ENCODE data around the gene KDM5A.
"Not testable (repeated sequence)": the region's sequence is repeated elsewhere in the genome, so short reads cannot be mapped to it uniquely, and the experiment has no call there.

KDM5A gene

DNA sequence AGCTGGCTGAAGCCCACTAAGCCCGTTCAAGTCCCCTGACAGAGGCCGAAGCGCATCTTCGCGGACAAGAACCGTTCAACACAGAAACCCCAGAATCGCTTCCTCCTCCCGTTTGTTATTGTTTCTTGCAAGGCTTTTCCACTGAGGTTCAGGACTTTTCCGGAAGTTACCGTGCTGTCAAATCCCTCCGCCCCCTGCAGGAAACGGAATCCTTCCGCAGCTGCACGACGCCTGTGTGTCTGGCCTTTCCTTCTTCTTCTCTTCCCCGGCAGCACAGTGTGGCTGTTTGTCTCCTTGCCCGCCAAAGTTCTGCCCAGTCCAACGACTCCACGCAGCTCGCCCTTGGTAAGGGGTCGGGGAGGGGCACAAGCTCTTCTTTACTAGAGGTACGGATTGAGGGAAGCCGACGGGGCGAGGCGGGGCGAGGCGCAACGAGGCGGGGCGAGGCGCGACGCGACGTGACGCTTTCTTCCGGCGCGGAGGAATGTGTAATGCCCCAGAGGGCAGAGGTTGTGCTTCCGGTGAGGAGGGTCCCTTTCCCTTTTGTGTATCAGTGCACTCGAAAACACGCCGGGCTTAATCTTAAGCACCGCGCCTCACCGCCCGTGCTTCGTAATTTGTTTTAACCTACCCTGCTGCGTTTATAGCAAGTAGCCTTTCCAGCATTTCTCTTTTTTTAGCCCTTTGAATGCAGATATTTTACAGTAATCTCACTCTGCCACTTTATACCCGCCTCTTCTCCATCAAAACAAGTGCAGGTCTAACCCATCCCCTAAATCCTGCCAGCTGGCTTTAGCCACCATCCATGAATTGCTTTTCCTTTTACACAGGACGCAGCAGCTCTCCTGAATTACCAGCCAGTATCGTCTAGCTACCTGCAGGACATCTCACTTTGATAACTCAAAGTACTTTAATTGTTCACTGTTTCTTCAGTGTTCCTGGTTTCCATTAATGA, at the start of gene KDM5A:
TSS of gene KDM5A (minus strand) at position 179 of the 955 bp plus-strand sequence. CDS start 229 bp downstream, outside the sequence.
- DNase-seq (ENCODE audit: low read depth) = peak; percentile 82

DNA sequence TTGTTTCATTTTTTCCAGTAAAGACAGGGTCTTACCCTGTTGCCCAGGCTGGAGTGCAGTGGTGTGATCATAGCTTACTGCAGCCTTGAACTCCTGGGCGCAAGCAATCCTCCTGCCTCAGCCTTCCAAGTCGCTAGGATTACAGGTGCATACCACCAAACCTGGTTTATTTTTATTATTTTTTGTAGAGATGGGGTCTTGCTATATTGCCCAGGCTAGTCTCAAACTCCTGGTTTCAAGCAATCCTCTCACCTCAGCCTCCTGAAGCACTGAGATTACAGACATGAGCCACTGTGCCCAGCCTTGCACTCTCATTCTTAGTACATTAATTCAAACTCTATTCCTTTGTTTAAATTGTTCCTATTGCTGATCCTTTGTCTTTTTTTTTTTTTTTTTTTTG, 46.6 kb upstream of the KDM5A start:
- not testable (repeated sequence) for DNase-seq (ENCODE audit: low read depth)

DNA sequence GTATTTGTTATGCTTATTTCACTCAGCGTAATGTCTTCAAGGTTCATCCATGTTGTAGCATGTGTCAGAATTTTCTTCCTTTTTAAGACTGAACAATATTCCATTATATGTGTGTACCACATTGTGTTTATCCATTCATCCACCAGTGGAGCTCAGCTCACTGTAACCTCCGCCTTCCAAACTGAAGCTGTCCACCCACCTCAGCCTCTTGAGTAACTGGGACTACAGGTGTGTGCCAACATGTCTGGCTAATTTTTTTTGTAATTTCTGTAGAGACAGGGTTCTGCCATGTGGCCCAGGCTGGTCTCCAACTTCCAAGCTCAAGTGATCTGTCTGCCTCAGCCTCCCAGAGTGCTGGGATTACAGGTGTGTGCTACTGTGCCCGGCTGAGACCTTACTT, 33.4 kb upstream of the KDM5A start:
- no peak for DNase-seq (ENCODE audit: low read depth)

DNA sequence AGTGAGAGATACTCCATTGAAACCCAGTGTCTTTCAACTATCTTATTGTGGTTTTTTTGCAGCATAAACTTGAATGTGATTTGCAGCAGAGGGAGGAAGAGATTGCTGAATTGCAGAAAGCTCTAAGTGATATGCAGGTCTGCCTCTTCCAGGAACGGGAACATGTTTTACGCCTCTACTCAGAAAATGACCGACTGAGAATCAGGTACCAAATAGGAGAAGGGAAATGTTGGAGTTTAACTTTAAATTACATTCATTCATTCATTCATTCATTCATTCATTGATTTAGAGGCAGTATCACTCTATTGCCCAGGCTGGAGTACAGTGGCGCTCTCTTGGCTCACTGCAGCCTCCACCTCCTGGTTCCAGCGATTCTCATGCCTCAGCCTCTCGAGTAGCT, 29.3 kb upstream of the KDM5A start:
- no peak for DNase-seq (ENCODE audit: low read depth)

DNA sequence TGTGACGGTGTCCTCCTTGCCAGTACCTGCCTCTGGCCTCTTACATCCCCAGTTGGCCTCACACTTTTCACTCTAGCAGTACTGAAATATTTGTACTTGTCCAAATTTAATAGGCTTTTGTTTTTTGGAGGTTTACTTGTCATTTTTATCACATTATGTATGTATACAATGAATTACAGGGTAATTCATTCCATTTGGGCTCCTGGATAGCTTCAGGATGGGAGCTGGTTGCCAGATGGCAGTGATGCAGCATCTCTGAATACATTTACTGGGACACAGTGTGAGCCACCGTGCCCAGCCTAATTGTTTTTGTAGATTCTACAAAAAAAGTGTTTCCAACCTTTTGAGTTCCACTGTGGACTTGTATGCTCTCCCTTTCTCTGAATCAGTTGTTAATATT, 25.7 kb upstream of the KDM5A start:
- DNase-seq (ENCODE audit: low read depth) = no peak

DNA sequence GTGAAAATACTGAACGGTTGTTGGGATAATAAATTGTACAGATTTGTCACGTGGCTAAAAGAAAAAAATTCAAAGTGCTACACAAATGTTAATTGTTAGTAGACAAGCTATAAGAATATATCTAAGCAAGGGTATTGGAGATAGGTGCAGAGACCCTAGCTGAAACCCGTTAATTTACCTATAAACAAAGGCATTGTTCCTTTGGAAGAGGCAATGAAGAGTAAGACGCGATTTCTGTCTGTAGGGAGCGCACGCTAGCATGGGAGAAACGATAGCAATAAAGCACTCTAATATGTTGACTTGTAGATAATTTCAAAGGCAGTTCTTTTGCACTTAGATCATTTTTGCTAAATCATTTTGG, 12.9 kb upstream of the KDM5A start:
- DNase-seq (ENCODE audit: low read depth) = no peak

DNA sequence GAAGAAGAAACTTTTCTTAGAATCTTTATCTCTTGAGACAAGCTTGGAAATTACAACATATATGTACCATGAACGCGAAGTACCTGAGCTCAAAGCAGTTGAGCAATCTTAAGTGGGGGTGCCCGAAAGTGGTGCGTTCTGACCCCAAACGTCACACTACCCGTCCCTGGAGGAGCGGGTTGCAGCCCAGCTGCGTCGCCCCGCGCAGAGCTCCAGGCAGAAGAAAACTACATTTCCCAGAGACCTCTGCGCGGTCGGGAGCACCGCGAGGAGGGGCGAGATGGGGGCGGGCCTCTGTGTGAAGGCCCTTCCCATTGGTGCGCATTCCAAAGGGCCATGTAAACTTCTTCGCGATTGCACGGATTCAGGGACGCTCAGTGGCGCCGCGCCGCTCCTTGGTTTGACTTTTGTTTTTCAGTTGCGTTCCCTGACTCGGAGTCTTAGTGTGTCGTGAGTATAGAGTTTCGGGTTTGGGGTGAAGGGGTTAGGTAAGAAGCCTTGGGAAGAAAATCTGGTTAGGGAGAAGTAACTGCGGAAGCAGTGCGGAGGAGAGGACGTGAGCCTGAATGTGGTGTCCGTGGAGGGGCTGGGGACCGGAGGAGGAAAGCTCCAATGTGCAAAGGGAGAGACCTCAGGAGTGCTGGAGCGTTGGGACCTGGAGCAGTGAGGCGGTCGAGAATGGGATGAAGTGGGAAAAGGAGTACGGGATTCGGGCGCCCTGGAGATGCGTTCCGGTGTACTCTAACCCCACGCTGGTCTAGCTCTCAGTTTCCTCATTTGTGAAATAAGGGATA, 12.3 kb upstream of the KDM5A start, which contains the start of gene CCDC77:
TSS of gene CCDC77 (plus strand) at position 410 of the 794 bp plus-strand sequence. CDS start 7,740 bp downstream, outside the sequence.
- peak; percentile 87 for DNase-seq (ENCODE audit: low read depth)

DNA sequence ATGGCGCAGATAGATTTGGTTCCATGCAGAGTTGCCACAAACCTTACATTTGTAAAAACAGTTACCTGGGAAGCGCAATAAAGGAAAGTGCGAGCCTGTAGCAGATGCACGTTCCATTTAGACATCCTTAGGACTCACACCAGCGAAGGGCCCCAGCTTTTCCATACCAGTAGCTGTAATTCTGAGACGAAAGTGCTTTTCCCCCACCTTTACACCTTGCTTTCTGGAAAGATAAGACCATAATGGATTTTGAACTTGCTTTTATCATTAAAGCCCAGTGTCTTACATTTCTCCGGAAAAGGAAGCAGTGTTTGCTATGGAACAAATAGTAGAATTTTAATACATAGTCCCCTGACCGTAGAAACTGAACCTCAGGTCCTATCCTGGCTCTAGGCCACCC, 11.7 kb upstream of the KDM5A start:
- no peak for DNase-seq (ENCODE audit: low read depth)

DNA sequence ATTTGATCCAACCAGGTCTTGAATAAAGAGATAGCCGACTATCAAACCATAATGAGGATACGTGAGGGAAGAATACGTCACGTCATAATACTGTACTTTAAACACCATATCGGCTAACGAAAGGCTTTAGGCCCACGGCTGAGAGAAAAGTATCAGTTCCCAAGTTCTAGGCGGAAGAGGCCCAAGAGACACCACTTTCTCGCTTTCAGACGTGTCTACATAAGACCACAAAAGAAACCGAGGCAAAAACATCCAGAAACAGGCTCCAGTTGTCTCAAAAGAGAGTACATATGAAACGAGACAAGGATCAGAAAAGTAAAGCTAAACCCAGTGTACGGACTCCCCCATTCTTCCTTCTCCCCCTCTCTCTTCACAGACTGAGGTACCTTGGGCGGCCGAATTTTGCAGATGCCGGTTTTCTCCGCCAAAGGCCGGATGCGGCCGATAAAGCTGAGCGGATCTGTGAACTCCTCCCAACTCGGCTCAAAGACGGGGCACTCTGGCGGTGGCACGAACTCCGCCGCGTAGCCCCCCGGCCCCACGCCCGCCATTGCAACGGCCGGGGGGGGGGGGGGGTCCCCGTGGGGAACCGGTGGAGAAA, 479 bp downstream of the KDM5A start:
- DNase-seq (ENCODE audit: low read depth) = no peak

DNA sequence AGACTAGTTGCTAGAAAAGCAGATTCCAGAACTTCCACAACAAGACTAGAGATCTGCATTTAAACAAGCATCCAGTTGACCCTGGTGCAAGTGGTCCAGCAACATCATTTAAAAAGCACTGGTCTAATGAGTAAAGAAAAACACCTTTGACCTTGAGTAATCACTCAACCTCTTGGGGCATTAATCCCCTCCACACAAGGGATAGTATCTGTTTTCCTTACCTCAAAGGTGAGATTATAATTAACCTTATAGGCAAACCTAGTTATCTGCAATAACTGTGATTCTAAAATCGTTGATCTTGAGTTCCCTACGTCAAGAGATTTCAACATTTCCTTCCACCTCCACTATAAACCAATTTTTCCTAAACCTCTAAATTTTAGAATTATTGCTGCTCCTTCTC, 1.1 kb downstream of the KDM5A start:
- no peak for DNase-seq (ENCODE audit: low read depth)

DNA sequence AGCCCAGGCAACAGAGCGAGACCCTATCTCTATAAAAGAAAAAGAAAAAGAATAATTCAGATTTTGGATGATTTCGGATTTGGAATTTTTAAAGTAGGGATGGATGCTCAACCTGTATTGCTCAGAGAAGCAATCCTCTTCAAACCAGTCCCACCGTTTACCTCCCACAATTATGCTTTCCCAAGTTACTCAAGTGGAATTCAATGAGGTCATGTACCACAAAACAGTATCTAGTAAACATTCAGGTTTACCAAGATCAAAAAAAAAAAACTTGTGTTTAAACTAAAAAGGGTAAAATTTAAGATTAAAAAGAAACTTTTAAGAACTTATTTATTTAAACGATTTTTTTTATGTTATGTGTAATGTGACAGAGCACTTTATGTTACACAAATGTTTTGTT, 2.5 kb downstream of the KDM5A start:
- no peak for DNase-seq (ENCODE audit: low read depth)

DNA sequence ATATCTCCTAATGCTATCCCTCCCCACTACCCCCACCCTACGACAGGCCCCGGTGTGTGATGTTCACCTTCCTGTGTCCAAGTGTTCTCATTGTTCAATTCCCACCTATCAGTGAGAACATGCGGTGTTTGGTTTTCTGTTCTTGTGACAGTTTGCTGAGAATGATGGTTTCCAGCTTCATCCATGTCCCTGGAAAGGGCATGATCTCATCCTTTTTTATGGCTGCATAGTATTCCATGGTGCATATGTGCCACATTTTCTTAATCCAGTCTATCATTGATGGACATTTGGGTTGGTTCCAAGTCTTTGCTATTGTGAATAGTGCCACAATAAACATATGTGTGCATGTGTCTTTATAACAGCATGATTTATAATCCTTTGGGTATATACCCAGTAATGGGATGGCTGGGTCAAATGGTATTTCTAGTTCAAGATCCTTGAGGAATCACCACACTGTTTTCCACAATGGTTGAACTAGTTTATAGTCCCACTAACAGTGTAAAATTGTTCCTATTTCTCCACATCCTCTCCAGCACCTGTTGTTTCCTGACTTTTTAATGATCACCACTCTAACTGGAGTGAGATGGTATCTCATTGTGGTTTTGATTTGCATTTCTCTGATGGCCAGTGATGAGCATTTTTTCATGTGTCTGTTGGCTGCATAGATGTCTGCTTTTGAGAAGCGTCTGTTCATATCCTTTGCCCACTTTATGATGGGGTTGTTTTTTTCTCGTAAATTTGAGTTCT, 18.2 kb downstream of the KDM5A start:
- not testable (repeated sequence) for DNase-seq (ENCODE audit: low read depth)

DNA sequence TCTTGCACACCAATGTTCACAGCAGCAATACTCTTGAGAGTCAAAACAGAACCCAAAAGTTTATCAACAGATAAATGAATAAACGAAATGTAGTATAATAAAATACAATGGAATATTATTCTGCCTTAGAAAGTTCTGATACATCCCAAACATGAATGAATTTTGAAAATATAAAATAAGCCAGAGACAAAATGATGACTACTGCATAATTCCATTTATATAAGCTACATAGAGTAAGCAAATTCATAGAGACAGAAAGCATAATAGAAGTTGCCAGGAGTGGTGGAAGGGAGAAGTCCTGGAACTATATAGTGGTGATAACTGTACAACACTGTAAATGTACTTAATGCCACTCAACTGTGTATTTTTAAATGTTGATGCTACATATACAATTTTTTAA, 21.1 kb downstream of the KDM5A start:
- DNase-seq (ENCODE audit: low read depth) = no peak

DNA sequence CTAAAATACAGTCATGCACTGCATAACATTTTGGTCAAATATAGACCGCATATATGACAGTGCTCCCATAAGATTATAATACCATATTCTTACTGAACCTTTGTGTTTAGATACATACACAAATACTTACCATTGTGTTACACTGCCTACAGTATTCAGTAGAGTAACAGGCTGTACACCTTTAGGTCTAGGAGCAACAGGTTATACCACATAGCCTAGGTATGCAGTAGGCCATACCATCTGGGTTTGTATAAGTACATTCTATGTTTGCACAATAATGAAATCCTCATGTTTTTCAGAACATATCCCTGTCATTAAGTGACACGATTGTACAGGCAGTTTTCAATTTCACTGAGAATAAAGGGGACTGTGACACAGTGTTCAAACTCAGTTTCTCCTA, 22.3 kb downstream of the KDM5A start:
- DNase-seq (ENCODE audit: low read depth) = no peak

DNA sequence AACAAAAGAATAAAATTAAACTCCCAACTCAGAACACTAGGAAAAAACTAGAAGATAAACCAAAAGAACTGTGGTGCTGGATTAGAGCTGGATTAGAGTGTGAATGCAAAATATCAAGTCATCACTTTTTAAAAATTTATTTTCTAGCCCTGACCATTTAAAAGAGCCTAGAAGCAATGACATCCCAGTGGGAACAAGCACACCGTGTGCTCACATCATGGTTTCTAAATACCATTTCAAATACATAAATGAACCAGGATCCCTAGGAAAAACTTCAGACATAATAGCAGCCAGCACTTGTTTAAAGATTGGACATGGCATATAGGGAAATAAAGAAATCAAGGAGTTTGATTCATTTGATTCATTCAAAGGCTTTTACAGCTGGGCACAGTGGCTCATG, 30.0 kb downstream of the KDM5A start:
- DNase-seq (ENCODE audit: low read depth) = no peak

DNA sequence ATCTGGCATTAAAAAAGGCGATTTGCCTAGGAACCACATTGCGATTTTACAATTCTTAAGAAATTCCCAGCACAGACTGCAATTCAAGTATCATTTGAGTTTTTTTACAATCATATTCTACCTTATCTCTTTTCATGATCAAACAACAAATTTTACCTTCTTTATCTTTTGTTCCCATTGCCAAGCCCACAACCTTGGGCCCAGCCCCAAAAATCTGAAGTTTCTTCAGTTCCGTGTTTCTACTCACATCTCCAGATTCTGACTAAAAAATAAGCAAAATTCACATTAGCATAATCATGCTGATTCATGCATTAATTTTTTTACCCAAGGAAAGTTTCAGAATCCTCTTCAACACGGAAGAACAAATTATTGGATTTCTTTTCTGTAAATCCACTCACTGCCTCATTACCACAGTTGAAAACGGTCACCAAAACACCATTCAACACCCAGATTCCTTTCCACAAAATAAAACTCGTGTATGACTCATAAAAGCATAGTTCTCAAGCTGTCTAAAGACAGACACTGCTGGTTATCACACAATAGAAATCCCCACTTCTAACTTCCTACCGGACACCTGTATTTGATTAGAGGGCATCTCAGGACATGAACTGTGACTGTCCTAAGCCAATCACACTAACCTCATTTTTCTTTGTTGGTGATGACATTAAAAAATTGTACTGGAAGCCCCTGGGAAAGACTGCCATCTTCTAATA, 32.7 kb downstream of the KDM5A start:
- DNase-seq (ENCODE audit: low read depth) = no peak

DNA sequence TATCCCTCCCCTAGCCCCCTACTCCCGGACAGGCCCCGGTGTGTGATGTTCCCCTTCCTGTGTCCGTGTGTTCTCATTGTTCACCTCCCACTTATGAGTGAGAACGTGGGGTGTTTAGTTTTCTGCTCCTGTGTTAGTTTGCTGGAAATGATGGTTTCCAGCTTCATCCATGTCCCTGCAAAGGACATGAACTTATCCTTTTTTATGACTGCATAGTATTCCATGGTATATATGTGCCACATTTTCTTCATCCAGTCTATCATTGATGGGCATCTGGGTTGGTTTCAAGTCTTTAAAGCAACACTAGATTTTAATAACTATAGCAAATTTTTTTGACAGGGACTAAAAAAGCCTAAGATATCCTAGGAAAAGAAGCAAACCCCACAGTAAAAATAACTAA, 37.9 kb downstream of the KDM5A start:
- DNase-seq (ENCODE audit: low read depth) = not testable (repeated sequence)

DNA sequence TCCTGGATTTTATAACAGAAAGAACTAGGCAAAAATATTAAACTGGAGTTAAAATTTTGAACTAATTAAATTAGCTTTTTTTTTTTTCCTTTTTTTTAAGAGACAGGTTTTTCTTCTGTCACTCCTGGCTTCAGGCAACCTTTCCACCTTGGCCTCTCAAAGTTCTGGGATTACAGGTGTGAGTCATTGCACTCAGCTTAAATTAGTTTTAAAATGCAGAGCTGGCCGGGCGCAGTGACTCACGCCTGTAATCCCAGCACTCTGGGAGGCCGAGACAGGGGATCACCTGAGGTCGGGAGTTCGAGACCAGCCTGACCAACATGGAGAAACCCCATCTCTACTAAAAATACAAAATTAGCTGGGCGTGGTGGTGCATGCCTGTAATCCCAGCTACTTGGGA, 39.5 kb downstream of the KDM5A start:
- DNase-seq (ENCODE audit: low read depth) = not testable (repeated sequence)

DNA sequence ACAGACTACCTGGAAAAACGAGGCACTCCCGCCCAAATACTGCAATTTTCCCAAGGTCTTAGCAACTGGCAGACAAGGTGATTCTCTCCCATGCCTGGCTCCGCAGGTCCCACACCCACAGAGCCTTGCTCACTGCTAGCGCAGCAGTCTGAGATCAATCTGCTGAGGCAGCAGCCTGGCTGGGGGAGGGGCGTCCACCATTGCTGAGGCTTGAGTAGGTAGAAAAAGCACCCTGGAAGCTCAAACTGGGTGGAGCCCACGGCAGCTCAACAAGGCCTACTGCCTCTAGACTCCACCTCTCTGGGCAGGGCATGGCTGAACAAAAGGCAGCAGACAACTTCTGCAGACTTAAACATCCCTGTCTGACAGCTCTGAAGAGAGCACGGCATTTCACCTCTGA, 46.1 kb downstream of the KDM5A start:
- DNase-seq (ENCODE audit: low read depth) = not testable (repeated sequence)

DNA sequence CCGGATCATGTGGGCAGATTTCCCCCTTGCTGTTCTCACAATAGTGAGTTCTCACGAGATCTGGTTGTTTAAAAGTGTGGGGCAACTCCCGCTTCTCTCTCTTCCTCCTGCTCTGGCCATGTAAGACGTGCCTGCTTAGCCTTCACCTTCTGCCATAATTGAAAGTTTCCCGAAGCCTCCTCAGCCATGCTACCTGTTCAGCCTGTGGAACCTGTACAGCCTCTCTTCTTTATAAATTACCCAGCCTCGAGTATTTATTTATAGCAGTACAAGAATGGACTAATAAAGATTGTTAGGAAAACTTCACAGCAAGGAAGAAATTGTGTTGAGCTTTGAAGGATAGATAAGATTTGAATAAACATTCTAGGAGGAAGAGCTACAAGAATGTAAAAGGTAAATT, 52.1 kb downstream of the KDM5A start:
- no peak for DNase-seq (ENCODE audit: low read depth)

DNA sequence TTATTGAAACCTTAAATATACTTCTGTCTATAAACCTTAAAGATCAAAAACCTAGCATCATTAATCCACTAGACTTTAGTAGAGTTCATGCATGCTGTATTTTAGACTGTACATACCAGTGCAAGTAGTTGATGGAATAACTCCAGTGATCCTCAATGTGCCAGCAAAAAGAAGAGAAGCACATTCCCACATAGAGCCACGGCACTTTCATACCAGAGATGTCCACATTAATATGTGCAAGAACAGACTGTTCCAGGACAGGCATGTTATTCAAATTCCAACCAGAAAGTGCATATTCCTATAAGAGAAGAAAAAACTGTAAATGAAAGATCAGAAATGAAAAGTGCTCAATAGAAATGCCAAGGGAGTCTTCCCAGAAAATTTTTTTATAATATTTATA, 55.0 kb downstream of the KDM5A start:
- no peak for DNase-seq (ENCODE audit: low read depth)
